GM21723 (cell line): ENCODE results near the gene EDN2.

ENCODE experiments used
- ATAC-seq: cut with Tn5 transposase; IDR thresholded peaks from one replicate; pipeline ENCODE4 v1.9.1; 2021; ENCODE audit warnings: mild to moderate bottlenecking, moderate library complexity; ENCODE audit not compliant: unreplicated experiment

Gene EDN2

DNA sequence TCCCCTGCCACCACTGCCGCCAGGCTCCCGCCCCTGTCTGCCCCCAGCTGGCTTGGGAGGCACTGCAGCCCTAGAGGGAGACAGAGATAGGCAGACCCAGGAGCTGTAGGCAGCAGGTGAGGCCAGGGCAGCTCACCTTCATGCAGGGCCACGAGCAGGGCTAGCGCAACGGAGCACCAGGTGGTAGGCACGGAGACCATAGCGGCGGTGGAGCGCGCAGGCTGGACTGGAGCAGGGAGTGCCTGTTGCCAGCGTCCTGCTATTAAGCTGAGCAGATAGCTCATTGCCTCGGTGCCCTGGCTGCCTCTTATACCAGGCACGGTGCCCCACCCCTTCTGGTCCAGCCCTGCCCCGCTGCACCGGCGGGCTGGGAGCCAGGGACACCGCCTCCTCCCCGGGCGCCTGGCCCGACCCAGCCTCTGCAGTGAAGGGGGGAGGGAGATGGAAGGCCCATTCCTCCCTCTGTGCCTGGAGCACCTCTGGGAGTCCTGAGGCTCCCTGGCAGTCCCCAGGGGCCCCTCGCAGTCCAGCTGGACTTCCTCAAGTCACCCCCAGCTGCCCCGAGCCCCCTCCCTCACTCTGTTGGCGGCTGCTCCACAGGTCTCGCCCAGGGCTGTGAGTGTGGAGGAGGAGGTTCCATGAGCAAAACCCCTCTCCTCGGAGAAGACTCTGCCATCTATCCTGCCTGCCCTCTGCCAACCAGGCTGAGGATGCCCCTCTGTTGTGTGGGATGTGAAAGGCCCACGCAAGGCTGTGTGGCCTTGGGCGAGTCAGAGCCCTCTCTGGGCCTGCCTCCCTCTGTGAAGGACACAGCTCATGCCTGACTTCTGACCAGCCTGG, at the start of gene EDN2:
EDN2 (minus strand) TSS at position 282 of the 840 bp plus-strand sequence; CDS start at position 200, 82 bp downstream.
- ATAC-seq, result no peak

DNA sequence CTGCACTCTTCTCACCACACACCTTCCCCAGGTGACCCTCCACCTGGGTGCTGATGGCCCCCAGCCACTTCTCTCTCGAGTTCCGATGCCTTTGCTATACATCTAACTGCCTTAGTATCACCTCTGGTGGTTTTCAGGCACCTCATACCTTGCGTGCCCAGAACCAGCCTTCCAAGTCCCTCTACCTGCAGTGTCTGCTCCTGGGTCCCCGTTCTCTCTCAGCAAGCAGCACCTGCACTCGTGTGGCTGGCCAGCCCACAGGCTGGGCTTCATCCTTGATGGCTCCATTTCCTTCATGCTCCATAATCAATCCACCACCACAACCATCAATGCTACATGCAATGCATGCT, 49.2 kb upstream of the EDN2 start:
- ATAC-seq, result no peak

DNA sequence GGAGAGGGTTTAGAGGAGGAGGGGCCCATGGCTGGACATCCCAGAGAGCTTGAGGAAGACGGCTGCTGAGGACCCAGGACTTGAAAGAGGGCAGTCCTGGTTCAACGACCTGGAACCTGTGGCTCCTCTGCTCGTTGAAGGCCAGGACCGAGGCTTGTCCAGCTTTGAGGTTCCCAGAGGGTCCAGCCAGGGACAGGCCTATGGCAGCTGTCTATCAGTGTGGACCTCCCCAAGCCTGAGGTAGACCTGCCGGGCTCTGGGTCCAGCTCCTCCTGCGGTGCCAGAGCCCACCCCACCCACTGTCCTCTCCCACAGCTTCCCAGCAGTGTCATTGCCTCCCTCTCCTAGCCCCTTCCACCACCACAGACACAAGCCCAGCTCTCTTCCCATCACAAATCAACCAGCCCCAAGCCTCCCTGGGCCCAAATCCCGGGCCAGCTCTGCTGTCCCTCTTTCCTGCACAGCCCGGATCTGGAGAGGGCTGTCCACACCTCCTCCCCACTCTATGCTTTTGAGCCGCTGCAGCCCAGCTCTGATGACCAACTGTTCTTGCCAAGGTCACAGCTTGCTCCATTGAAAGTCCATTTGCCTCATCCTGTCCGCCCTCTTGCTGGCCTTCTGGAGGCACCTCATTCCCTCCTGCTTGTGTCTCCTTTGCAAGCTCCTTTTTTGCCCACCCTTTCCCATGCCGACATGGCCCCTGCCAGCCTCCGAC, 48.7 kb upstream of the EDN2 start:
- no peak for ATAC-seq

DNA sequence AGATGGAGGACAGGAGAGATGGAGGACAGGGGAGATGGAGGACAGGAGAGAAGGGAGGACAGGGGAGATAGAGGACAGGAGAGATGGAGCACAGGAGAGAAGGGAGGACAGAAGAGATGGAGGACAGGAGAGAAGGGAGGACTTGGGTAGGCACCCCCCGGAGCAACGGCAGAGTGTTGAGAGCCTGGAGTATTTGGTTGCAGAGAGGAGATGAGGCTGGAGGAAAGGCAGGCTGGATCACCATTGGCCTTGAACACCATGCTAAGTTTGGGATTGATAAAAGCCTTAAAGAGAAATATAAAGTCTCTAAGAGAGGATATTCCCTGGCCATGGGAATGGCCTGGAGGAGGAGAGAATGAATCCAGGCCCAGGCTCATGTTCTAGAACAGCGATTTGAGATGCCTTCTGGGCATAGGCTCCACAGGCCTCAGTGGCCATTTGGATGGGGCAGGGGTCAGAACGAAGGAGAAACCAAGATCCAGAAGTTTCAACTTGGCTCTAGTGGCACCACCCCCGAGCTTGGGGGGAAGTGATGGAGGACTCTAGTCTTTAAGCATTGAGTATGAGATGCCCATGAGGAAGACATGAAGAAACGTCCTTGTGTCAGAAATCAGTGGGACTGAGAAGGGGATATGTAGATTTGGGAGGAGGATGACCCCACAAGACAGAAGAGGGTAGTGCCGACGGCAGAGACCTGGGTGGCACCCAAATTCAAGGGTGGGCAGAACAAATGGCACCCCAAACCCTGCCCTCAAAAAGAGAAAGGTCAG, 47.9 kb upstream of the EDN2 start:
- no peak for ATAC-seq

DNA sequence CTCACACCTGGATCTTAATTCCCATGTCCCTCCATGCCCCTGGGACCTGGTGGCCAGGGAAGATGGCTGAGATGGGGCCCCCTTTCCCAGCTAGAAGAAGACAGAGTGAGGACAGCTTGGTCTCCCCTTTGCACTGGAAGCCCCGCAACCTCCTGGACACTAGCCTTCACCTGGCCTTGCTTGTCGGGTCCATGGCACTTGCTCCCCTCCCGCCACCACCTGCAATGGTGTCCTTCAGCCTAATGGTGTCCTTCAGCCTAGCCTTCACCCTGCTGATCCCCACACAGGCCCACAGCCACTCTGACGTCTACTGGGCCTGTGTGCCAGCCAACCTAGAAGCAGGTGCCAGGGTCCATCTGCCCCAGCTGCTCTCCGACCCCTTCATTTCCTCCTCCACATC, 45.9 kb upstream of the EDN2 start:
- no peak for ATAC-seq

DNA sequence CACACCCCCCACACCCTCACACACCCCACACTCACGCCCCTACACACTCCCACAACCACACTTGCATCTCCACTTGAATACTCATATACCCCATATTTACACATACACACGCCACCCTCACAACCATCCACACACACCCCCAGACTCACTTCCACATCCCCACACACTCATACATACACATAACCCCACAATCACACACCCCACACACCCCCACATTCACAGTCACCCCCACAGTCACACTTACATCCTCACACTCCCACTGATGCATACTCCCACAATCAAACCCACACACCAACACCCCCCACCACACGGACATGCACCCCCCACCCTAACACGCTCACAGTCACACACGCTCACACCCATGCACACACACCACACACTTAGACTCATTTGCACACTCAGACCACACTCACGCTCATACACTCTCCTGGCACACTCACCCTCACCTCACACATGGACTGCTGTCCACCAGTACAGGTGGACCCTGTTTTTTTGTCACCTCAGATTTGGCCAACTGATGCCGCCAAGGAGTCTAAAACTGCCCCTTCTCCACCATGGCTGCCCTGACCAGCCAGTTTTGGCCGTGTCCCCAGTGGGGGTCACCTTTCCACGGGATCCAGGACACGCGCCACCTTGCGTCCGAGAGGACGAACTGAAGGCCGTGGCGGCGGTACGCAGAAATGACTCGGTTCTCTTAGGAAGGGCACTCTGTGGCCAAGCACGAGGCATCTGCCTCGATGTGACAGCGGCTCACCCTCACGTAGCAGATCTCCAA, 45.3 kb upstream of the EDN2 start:
- no peak for ATAC-seq

DNA sequence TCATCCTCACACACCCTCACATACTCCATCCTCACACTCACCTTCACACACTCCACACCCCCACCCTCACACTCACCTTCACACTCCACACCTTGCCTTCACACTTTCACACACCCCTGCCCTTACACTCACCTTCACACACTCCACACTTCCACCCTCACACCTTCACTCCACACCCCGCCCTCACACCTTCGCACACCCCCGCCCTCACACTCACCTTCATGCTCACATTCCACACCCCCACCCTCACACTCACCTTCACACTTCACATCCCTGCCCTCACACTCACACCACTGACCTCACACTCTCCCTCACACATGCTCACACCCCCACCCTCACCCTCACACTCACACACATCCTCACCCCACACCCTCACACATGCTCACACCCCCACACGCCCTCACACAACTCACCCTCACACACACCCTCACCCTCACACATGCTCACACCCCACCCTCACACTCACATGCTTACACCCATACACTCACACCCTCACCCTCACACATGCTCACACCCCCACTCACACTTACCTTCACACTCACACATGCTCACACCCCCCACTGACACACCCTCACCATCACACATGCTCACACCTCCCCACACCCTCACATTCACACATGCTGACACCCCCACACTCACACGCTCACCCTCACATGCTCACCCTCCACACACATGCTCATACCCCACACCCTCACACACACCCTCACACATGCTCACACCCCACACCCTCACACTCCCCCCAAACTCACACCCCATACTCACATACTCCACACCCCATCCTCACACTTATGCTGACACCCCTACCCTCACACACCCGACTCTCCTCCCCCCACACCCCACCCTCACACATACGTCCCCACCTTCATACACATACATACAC, 44.5 kb upstream of the EDN2 start:
- no peak for ATAC-seq

DNA sequence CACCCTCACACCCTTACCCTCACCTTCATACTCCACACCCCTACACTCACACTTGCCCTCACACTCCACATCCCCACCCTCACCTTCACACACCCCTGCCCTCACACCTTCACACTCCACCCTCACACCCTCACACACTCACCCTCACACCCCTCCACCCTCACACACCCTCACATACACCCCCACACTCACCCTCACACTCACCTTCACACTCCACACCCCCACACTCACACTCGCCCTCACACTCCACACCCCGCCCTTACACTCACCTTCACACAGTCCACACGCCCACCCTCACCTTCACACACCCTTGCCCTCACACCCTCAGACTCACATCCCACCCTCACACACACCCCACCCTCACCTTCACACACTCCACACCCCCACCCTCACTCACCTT, 43.6 kb upstream of the EDN2 start:
- ATAC-seq, result no peak

DNA sequence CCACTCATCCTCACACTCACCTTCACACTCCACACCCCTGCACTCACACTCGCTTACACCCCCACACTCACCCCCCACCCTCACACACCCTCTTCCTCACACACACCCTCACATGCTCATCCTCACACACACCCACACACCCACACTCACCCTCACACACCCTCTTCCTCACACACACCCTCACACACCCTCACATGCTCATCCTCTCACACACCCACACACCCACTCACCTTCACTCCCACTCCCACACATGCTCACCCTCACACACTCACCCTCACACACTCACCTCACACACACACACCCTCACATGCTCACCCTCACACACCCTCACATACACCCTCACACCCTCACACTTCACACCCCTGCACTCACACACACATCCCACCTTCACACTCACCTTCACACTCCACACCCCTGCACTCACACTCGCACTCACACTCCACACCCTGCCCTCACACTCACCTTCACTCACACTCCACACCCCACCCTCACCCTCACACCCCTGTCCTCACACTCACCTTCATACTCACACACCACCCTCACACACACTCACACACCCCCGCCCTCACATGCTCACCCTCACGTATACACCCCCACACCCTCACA, 42.6 kb upstream of the EDN2 start:
- ATAC-seq, result no peak

DNA sequence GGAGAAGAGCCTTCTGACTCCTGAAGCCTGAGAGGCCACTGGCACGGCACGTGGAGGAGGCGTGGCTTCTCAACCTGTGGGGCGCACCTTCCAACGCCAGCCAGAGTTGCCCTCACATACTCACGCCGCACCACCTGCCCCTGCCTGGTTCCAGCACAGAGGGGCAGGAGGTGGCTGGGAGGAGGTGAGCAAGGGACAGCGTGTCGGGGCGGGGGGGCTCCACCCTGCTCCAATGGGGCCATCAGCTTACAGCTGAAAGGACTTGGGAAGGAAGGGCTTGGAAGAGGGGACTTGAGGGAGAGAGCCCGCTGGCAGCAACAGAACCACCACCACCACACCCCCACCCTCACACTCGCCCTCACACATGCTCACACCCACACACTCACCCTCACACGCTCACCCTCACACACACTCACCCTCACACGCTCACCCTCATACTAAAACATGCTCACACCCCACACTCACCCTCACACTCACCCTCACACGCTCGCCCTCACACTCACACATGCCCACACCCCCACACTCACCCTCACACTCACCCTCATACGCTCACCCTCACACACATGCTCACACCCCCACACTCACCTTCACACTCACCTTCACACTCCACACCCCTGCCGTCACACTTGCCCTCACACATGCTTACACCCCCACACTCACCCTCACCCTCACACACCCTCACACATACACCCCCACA, 41.6 kb upstream of the EDN2 start:
- ATAC-seq, result no peak

DNA sequence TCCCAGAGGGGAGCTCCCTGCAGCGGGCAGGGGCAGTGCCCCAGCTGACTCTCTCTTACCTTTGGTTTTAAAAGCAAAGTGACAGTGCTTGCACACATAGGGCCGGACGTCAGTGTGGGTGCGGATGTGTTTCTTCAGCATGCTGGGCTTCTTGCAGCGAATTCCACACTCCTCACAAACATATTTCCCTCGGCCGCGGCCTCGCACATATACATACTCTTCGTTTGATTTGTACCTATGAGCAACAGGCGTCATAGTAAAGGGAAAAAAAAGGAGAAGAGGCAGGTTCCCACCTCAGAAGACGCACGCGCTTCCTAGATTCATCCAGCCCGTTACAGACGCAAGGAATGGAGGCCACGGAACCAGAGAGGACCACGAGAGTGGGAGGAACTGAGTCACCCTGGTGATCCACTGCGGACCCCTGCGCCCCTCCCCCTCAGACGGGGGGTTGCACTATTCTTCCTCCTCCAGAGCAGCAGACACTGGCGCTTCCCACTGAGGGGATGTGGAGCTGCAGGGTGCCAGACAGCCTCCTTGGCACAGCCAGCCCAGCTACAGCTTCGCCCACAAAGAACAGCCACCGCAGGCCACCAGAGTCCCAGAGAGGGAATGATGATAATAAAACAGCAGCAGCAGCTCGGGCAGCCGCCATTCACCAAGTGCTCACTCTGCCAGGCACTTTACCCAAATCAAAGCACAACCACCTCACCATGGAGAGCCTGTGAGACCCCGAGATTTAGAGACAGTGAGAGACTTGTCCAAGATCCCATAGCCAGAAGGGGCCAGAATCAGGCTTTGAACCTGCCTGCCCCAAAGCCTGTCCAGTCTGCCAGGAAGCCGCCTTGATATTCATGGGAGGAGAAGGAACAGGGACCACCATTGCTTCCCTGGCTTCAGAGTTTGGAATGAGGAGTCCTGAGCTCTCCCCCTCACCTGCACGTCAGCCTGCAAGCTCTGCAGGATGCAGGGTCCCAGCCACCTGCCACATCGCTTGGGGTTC, 40.5 kb upstream of the EDN2 start:
- ATAC-seq, result no peak

DNA sequence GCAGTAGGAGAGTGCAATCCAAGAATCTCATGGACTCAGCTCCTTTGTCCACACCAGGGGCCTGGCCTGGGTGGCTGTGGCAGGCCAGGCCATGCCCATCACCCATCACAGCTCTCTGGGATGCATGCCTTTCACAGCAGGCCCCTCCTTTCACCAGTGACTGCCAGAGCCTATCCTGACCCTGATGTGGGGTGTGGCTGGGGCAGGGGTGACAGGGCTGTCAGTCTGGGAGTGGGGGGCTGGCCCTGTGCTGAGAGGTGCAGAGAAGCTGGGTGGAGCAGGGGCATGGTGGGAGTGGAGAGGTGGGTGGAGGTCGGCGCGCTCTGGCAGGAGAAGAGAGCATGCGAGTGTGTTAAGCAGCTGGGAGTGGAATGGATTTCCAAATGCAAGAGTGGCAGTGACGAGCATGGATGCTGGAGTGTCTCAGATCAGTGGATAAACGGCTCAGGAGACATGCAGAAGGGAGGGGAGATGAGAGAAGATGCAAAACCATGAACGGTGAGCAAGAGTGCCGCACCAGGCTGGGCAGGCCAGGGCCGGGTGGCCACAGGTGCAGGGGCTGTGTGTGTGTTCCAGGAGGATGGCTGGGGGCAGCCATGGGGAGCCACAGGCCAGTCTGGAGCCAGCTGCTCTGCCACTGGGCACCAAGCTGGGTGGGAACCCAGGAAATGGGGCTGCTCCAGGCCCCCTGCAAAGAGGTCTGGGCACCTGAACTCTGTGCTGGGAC, 39.6 kb upstream of the EDN2 start:
- no peak for ATAC-seq

DNA sequence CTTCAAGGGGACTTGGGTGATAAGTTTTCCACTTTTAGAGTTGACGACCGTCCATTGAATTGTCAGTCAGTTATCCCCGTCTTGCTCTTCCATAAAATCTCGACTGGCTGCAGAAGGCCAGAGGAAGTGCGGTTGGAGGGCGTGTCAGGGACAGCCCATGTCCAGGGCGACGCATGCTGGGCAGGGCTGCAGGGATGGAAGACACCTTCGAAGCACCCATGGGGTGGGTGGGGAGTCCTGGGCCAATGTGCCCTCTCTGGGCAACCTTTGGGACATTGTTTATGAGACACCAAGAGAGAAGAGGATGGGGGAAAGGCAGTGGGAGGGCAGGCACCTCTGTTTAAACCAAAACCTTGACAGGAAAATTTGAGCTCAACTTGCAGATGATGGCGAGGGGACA, 38.6 kb upstream of the EDN2 start:
- ATAC-seq, result no peak

DNA sequence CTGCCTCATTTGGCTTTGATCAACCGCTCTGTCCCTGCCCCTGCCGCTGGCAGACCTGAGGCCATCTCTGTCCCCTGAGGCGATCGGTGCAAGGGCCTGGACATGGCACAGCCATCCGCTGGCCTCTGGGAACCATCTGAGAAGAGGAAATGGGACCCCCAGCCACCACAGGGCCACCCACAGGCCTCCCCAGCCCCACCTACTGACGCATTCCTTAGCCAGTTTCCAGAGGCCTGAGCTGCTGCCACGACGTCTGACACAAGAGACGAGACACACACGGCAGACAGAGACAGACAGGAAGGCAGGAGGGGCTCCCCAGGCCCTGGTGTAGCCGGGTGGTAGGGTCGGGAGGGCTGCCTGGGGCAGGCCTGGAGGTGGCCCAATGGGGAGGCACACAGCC, 37.3 kb upstream of the EDN2 start:
- ATAC-seq, result no peak

DNA sequence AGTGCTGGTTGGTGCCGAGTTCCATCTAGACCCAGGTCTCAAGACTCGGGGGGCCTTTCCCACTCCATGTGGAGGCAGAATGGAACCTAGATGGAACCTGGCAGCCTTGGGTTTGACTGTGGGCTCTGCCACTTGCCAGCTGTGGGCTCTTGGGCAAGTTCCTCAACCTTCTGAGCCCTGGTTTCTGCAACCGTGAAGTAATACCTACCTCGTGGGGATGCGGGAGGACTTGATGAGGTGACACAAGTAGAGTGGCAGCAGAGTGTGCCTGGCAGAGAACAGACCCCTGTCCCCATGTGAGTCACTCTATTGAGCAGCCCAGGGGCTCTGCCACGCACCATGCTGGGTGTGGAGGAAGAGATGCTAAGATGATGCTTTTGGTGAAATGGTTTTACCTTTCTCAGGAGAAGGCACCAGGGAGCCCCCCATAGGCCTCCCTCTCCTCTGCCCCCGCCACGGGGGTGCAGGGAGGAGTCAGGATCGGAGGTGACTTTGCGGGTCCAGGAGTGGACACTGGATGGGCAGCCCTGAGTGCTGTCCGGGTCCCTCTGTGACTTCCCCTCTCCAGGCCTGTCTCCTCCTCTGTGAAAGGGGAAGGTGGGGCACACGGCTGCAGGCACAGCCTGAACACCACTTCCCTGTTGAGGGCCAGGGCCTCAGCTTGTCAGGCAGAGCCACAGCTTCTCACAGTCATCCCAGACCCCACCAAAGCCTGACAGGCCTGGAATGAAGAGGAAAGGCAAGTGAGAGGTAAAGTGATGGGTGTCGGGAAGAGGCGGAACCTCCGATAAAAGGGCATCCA, 36.7 kb upstream of the EDN2 start:
- no peak for ATAC-seq

DNA sequence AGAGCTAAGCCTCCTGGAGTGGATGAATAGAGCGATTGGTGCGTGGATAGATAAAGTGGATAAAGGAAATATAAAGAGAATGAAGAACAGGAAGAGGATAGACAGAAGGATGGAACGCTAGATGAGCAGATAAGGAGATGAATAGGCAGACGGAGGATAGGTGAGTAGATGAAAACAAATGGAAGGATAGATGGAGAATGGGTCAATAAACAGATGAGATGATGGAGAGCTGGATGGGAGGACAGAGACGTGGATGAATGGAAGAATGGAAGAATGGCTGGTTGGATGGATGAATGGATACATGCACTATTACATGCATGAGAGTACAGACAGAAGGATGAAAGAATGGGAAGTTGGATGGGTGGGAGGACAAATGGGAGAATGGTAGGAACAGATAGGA, 35.2 kb upstream of the EDN2 start:
- no peak for ATAC-seq
